Activated T-cell treated with anti-CD3 and anti-CD28 coated beads, Interleukin-2, amount 50 U/mL, for 72 hours (primary cell): Measurements from ENCODE around the gene NLGN1. TPM values are rescaled to one million over a fixed set of nuclear protein-coding genes. Genes with fewer than 3 reads are reported as not detected.

Source experiments
- ATAC-seq, 2 donors: fragments of 150-1000 bp; cut with Tn5 transposase; replicated peaks in 1 of 2; 2 replicates each; pipeline ENCODE4 v1.10.0; 2021; ENCODE audit warnings: moderate library complexity in 2 of 2, mild to moderate bottlenecking in 1 of 2
- DNase-seq, 2 donors: peaks; one replicate each; pipeline ENCODE4 v3.0.0; 2021 to 2022; ENCODE audit warnings: mixed read lengths in 1 of 2
- H3K27ac Mint-ChIP-seq: one replicate; pipeline ENCODE4 v1.8.0; 2022; ENCODE audit warnings: mild to moderate bottlenecking, moderate library complexity, mixed read lengths
- H3K27me3 Mint-ChIP-seq: one replicate; pipeline ENCODE4 v1.8.0; 2022; ENCODE audit warnings: low read depth, mixed read lengths
- H3K36me3 Mint-ChIP-seq, 2 donors: one replicate each; pipeline ENCODE4 v1.8.0; 2022; ENCODE audit warnings: mixed read lengths in 2 of 2, mild to moderate bottlenecking in 1 of 2; ENCODE audit not compliant: insufficient read depth in 2 of 2
- H3K4me1 Mint-ChIP-seq: one replicate; pipeline ENCODE4 v1.8.0; 2022; ENCODE audit warnings: low read depth, mixed read lengths
- H3K4me3 Mint-ChIP-seq, 2 donors: one replicate each; pipeline ENCODE4 v1.8.0; 2022; ENCODE audit warnings: mild to moderate bottlenecking in 2 of 2, mixed read lengths in 2 of 2, moderate library complexity in 2 of 2
- H3K9me3 Mint-ChIP-seq, 2 donors: one replicate each; pipeline ENCODE4 v1.8.0; 2022; ENCODE audit warnings: mixed read lengths in 2 of 2
- total RNA-seq, 2 donors: library from RNA; stranded (reverse); gene quantifications; one replicate each; pipeline ENCODE4 v1.2.3, GENCODE V29; 2022

The NLGN1 gene
- total RNA-seq, 2 donors from 2014 or later: not detected

DNA sequence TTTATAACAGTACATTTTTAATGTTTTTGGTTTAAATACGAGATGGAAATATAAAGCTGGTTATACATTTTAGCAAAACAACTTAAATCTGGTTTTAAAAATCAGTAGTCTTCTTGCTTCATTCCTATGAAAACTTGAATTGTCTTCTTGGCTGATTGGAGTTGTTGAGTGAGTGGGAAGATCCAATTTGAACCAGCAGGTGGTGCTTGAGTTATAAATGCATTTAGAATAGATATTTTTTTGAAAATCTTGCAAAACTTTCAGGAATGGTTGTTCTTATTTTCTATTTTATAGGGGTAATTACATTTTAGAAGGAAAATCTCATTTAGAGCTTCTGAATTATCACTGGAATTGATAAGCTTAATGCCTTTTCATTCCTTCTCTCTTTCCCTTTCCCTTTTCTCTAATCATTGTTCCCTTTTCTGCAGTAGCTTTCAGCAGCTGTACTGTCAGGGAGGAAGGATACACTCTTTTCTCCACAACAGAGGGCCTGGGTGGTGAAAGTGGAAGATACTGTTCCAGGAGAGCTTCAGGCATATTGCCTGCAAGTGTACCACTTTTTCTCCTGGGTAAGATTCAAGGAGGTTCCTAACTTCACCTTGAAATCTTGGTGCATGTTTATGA, 335.6 kb downstream of the NLGN1 start:
- H3K4me3 Mint-ChIP-seq: no peak overlapping the region

DNA sequence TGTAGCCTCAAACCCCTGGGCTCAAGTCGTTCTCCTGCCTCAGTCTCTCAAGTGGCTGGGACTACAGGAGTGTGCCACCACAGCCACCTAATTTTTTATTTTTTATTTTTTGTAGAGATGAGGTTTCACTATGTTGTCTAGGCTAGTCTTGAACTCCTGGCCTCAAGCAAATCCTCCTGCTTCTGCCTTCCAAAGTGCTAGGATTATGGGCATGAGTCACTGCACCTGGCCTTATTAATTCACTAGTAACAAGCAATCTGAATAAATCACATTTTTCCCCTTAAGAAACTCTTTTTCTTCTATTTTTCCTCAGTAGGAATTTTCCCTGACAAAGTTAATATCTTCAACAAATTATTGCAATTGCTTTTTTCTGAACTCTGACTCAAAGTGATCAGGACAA, 336.9 kb downstream of the NLGN1 start:
- no peak overlapping the region for H3K27ac Mint-ChIP-seq
- H3K4me3 Mint-ChIP-seq: no peak overlapping the region
- ATAC-seq: no peak

More for the DNA sequence above, 335.6 kb downstream of the NLGN1 start:
- Mint-ChIP-seq H3K9me3 (no peaks in the 10 kb centered on the region), H3K27ac (no peak overlapping the region), H3K4me1 (no peaks in the 10 kb centered on the region), H3K27me3 (no peaks in the 10 kb centered on the region), H3K36me3 (no peaks in the 10 kb centered on the region)
- no peak for DNase-seq
- no peak for ATAC-seq

DNA sequence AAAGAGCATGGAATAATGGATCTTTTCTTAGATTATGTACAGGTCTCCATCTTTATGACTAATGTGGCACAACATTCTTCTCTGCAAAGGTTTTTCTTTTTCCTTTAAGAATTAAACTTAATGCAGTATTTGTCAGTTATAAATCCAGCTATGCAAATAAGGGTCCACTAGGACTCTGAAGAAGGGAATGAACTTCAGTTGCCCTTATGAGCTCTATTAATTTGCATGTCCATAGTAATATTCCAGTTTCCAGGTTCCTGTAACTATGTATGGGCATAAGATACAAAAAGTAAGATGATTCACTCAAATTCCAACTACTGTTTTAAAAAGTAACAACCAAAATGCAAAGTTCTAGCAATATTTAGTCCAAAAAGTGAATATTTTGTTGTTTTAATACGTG, 337.4 kb downstream of the NLGN1 start:
- H3K36me3 Mint-ChIP-seq: no peaks in the 10 kb centered on the region
- H3K4me1 Mint-ChIP-seq: no peaks in the 10 kb centered on the region
- ATAC-seq: no peak

More for the DNA sequence above, 336.9 kb downstream of the NLGN1 start:
- no peak for DNase-seq
- peaks cover 2 to 3% of the 10 kb centered on the region in 2 donors for H3K9me3 Mint-ChIP-seq
- H3K4me1 Mint-ChIP-seq: no peaks in the 10 kb centered on the region
- no peaks in the 10 kb centered on the region for H3K27me3 Mint-ChIP-seq
- H3K36me3 Mint-ChIP-seq: no peaks in the 10 kb centered on the region

DNA sequence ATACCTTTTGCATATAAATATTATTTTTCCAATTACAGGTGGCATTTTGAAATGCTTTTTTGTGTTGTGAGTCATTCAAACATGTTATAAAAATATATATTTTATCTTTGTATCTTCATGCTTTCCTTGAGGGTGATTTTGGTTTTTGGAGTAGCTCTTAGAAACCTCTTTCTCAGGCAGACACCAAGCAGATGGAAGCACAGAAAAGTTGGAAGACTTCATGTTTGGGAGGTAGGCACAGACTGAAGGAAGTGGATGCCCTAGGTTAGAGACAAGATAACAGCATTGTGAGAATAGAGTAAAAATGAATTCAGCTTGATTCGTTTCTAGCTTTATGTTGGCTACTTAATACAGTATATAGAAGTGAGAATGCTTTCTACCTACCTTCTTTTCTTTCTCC, 338.3 kb downstream of the NLGN1 start:
- no peak for ATAC-seq
- Mint-ChIP-seq H3K27ac (no peak overlapping the region), H3K9me3 (peaks cover 2 to 3% of the 10 kb centered on the region in 2 donors), H3K4me3 (no peak overlapping the region), H3K27me3 (no peaks in the 10 kb centered on the region), H3K36me3 (no peaks in the 10 kb centered on the region), H3K4me1 (no peaks in the 10 kb centered on the region)
- DNase-seq: no peak

More for the DNA sequence above, 337.4 kb downstream of the NLGN1 start:
- H3K27ac Mint-ChIP-seq: no peak overlapping the region
- no peak overlapping the region for H3K4me3 Mint-ChIP-seq
- no peaks in the 10 kb centered on the region for H3K27me3 Mint-ChIP-seq
- no peak for DNase-seq
- peaks cover 2 to 3% of the 10 kb centered on the region in 2 donors for H3K9me3 Mint-ChIP-seq

DNA sequence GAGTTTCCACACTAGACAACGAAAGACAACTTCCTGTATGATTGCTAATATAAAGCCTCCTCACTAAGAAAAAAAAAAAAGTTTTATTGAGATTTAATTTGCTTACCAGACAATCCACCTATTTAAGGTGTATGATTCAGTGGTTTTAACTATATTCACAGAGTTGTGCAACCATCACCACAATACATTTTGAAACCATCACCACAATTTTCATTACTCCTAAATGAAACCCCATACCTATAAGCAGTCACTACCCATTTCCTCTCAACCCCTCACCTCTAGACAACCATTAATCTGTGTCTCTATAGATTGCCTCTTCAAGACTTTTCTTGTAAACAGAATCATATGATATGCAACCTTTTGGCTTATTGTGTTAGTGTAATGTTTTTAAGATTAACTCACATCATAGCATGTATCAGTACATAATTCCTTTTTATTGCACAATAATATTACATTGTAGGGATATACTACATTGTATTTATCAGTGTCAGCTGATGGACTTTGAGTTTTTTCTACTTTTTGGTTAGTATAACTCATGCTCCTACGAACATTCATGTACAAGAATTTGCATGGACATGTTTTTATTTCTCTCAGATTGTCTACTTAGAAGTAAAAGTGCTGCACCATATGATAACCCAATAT, 339.7 kb downstream of the NLGN1 start:
- DNase-seq: no peak
- no peaks in the 10 kb centered on the region for H3K36me3 Mint-ChIP-seq
- no peaks in the 10 kb centered on the region for H3K27me3 Mint-ChIP-seq
- no peak overlapping the region for H3K27ac Mint-ChIP-seq
- no peak overlapping the region for H3K4me3 Mint-ChIP-seq
- no peaks in the 10 kb centered on the region for H3K4me1 Mint-ChIP-seq
- ATAC-seq: no peak
- peaks cover 2 to 3% of the 10 kb centered on the region in 2 donors for H3K9me3 Mint-ChIP-seq

DNA sequence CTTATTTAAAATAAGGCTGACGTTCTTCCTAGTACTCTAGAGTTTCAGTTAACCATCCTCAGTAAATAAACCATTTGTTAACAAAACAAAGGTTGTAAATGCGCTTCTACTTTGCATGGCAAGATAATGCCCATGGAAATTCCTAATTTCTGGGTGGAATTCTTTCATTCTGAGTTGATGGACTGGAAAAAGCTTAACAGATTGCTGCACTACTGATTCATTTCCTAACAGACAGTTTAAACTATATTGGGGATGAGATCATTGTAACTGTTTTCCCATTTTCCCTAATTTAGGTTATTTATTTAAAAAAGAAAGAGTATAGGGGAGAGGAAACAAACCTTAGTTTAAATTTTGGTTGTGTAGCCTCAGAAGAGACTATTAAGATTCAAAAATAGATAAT, 342.2 kb downstream of the NLGN1 start:
- Mint-ChIP-seq H3K27ac (no peak overlapping the region), H3K9me3 (peaks cover 2 to 3% of the 10 kb centered on the region in 2 donors), H3K27me3 (no peaks in the 10 kb centered on the region), H3K4me3 (no peak overlapping the region), H3K4me1 (no peaks in the 10 kb centered on the region), H3K36me3 (no peaks in the 10 kb centered on the region)
- ATAC-seq (no peak), DNase-seq (no peak)

DNA sequence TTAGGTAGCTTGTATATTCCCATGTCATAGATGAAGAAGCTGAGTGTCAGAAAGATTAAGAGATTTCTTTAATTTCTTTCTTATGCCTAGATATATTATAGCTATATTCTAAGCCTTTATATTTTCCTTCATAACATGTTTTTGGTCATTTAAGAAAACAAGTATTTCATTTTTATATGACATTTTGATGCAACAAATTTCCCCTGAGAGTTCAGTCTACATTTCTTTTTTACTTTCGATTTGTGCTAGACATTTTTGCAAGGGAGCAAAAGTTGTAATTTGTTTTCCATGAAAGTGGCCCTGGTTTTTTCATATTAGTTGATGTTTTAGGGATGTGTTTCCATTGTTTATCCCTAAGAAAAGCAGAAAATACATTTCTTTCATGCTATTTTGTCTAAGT, 344.9 kb downstream of the NLGN1 start:
- Mint-ChIP-seq H3K27me3 (no peaks in the 10 kb centered on the region), H3K36me3 (no peaks in the 10 kb centered on the region), H3K4me1 (no peaks in the 10 kb centered on the region), H3K27ac (no peak overlapping the region), H3K4me3 (no peak overlapping the region), H3K9me3 (peaks cover 4 to 6% of the 10 kb centered on the region in 2 donors)
- DNase-seq: no peak
- ATAC-seq: no peak

DNA sequence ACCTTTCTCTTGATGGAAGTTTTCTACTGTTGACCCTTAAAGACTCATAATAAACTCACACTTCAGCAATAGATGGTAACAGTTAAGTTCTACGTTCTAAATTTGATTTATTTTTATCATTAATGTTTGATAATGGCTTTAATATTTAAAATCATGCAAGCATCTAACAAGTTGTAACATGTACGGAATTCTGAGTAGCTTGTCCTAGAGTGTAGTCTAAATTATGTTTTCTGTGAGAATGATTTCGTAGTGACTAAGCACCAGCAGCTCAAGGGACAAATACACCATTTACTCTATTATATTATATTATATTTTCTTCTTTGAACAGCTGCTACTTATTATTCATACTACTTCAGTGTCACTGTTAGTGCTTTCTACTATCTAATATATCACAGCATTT, 345.6 kb downstream of the NLGN1 start:
- Mint-ChIP-seq H3K36me3 (no peaks in the 10 kb centered on the region), H3K27ac (no peak overlapping the region), H3K9me3 (peaks cover 4 to 6% of the 10 kb centered on the region in 2 donors), H3K27me3 (no peaks in the 10 kb centered on the region), H3K4me1 (no peaks in the 10 kb centered on the region), H3K4me3 (no peak overlapping the region)
- ATAC-seq (no peak), DNase-seq (no peak)

DNA sequence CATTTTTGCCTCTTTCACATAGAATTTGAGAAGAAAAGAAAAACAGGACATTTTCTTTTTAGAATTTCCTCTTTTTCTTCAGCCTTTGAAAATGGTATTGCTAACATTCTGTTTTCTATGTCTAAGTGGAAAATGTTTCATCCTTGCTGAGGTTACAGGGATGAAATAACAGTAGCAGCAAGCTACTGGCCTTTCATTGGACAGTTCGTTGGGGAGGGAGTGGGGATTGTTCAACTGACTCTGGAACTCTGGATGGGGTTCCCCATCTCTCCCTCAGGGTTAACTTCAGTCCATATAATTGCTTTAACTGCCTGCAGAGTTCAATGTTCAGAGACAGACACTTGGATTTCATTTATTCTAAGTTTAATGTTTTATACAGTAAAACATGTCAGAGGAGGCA, 346.0 kb downstream of the NLGN1 start:
- no peaks in the 10 kb centered on the region for H3K36me3 Mint-ChIP-seq
- no peaks in the 10 kb centered on the region for H3K27me3 Mint-ChIP-seq
- peaks cover 4% of the 10 kb centered on the region in 2 donors for H3K9me3 Mint-ChIP-seq

DNA sequence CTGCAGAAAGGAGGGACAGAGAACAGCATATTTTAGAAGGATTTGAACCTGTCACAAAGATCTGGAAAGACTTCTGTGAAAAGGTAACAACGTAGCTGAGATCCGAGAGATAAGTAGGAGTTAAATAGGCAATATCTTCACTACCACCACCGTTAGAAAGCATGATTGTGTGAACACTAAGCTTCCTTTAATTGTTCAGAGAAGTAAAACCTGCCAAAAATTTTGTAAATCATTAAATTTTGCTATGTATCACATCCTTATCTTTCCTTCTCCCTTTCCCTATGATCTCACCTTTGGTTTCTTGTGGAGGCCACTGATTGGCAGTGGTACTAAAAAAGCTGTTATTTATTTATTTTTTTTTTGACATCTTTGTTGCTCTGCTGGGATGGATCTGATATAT, 346.9 kb downstream of the NLGN1 start:
- no peak overlapping the region for H3K4me3 Mint-ChIP-seq
- no peaks in the 10 kb centered on the region for H3K27me3 Mint-ChIP-seq
- H3K4me1 Mint-ChIP-seq: no peaks in the 10 kb centered on the region
- no peak for ATAC-seq
- DNase-seq: no peak
- H3K27ac Mint-ChIP-seq: no peak overlapping the region
- peaks cover 2 to 3% of the 10 kb centered on the region in 2 donors for H3K9me3 Mint-ChIP-seq
- no peaks in the 10 kb centered on the region for H3K36me3 Mint-ChIP-seq

More for the DNA sequence above, 346.0 kb downstream of the NLGN1 start:
- ATAC-seq: no peak
- DNase-seq: no peak
- H3K4me3 Mint-ChIP-seq: no peak overlapping the region
- no peaks in the 10 kb centered on the region for H3K4me1 Mint-ChIP-seq
- H3K27ac Mint-ChIP-seq: no peak overlapping the region

DNA sequence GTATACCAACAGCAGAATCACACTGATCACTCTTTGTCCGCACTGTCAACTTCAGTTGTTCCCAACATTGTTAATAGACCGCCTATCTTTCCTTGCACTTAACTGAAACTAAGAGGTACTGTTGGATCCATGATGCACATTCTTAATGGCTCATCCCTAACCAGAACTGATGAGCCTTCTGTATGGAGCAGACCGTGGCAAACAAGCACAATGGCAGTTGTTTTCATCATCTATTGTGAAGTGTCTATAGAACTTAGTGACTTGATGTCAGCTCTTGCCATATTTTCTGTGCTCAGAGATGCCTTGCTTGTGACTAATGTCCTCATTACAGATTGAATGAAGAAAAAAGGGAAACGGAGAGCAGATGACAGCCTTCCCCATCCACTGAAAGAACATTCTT, 347.4 kb downstream of the NLGN1 start:
- Mint-ChIP-seq H3K27ac (no peak overlapping the region), H3K4me1 (no peaks in the 10 kb centered on the region), H3K4me3 (no peak overlapping the region), H3K36me3 (no peaks in the 10 kb centered on the region), H3K9me3 (peaks cover 2 to 3% of the 10 kb centered on the region in 2 donors), H3K27me3 (no peaks in the 10 kb centered on the region)
- DNase-seq (no peak), ATAC-seq (no peak)

DNA sequence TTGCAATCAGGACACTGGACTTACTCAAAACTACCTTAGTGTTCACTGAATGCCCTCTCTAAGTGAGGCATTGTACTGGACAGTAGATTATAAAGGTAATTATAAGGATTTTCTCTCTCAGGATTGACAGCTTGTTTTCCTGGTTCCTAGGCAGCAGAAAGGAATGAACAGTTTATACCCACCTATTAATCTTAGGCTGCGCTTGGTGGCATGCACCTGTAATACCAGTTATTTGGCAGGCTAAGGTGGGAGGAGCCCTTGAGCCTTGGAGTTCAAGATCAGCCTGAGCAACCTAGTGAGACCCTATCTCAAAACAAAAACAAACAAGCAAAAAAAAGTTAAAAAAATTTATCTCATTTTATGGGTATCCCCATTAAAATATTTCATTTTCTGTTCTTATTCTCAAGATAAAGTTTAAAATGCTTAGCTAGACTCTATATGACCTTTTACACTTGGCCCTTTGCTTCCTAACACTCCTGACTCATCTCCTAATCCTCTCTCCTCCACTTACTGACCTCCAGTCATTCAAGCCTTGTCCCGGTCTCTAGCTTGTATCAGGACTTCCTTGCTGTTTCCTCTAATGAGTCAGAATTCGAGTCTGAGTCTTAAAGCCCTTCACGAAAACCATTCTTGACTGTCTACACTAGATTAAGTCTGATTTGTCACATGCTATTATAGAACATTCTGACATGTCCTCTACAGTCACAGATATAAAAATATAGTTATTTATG, 348.6 kb downstream of the NLGN1 start:
- no peak overlapping the region for H3K4me3 Mint-ChIP-seq

DNA sequence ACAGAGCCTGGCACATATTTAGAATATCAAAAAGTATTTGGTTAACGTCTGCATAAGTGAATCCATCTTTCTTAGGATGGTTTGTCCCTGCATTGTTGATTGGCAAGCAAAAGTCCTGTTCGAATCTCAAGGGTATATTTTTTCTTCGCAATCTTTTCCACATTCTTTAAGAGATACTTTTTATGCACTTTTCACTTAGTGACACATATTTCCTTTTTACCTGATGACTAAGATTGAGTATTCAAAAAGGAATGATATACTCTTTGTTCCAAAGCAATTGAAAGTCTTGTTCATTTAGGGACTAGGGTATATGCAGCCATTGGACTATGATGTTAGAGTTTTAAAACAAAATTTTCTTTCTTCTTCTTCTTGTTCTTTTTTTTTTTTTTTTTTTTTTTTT, 349.9 kb downstream of the NLGN1 start:
- H3K27me3 Mint-ChIP-seq: no peaks in the 10 kb centered on the region
- ATAC-seq: no peak

More for the DNA sequence above, 348.6 kb downstream of the NLGN1 start:
- Mint-ChIP-seq H3K9me3 (peaks cover 2 to 6% of the 10 kb centered on the region in 2 donors), H3K4me1 (no peaks in the 10 kb centered on the region), H3K36me3 (no peaks in the 10 kb centered on the region), H3K27me3 (no peaks in the 10 kb centered on the region), H3K27ac (no peak overlapping the region)
- DNase-seq (no peak), ATAC-seq (no peak)

More for the DNA sequence above, 349.9 kb downstream of the NLGN1 start:
- Mint-ChIP-seq H3K4me3 (no peak overlapping the region), H3K9me3 (peaks cover 2 to 6% of the 10 kb centered on the region in 2 donors), H3K27ac (no peak overlapping the region), H3K36me3 (no peaks in the 10 kb centered on the region), H3K4me1 (no peaks in the 10 kb centered on the region)
- DNase-seq: no peak
